Activated CD4-positive, alpha-beta T cell treated with anti-CD3 and anti-CD28 coated beads for 48 hours (primary cell): ENCODE results near the gene CNTFR.

Experiments used
- DNase-seq: peaks from one replicate; pipeline ENCODE4 v3.0.0-alpha.2; 2020

CNTFR gene

GRCh38 chr9:34590381-34591247 lies 1.1 kb upstream of the CNTFR start:
- DNase-seq = peak; percentile 30

GRCh38 chr9:34588671-34589635 lies 571 bp downstream of the CNTFR start:
- no peak for DNase-seq

- no peak for DNase-seq
Measured at GRCh38 chr9:34587271-34587670, 2.3 kb downstream of the CNTFR start.

- DNase-seq = no peak
Measured at GRCh38 chr9:34585946-34586669, 3.4 kb downstream of the CNTFR start.

GRCh38 chr9:34584970-34585369 lies 4.6 kb downstream of the CNTFR start:
- no peak for DNase-seq

GRCh38 chr9:34582787-34583186 lies 6.7 kb downstream of the CNTFR start:
- no peak for DNase-seq

GRCh38 chr9:34581318-34581717 lies 8.2 kb downstream of the CNTFR start:
- DNase-seq = no peak

GRCh38 chr9:34580358-34580757 lies 9.2 kb downstream of the CNTFR start:
- DNase-seq = no peak

GRCh38 chr9:34579808-34580163 lies 9.7 kb downstream of the CNTFR start:
- DNase-seq = no peak

GRCh38 chr9:34579104-34579807 lies 10.3 kb downstream of the CNTFR start:
- no peak for DNase-seq

- DNase-seq = peak; percentile 37
Measured at GRCh38 chr9:34578241-34579103, 11.1 kb downstream of the CNTFR start.

- DNase-seq = no peak
Measured at GRCh38 chr9:34577400-34578240, 11.9 kb downstream of the CNTFR start.

GRCh38 chr9:34576597-34577399 lies 12.7 kb downstream of the CNTFR start:
- no peak for DNase-seq

GRCh38 chr9:34575862-34576596 lies 13.5 kb downstream of the CNTFR start:
- no peak for DNase-seq

GRCh38 chr9:34575241-34575640 lies 14.3 kb downstream of the CNTFR start:
- DNase-seq = no peak

- no peak for DNase-seq
Measured at GRCh38 chr9:34574571-34574970, 15.0 kb downstream of the CNTFR start.

GRCh38 chr9:34573599-34574325 lies 15.8 kb downstream of the CNTFR start:
- no peak for DNase-seq

GRCh38 chr9:34572628-34573027 lies 16.9 kb downstream of the CNTFR start:
- DNase-seq = peak; percentile 21
